Tibial nerve (tissue), 4 donors: ENCODE data around the gene C13orf46. TPM values are rescaled to one million over a fixed set of nuclear protein-coding genes. Genes with fewer than 3 reads are reported as not detected.

ENCODE experiments used
- DNase-seq, 2 donors: peaks; one replicate each; pipeline ENCODE4 v3.0.0-alpha.2; 2019; ENCODE audit warnings: low spot score in 2 of 2
- H3K27ac ChIP-seq, 4 donors: fragments of 200-600 bp; sonication (generic) in 3 of 4; one replicate each; pipeline ENCODE4 v1.5.1; 2017 to 2019; ENCODE audit warnings: mild to moderate bottlenecking in 1 of 4
- H3K27me3 ChIP-seq, 2 donors: fragments of 200-600 bp; sonication (generic) in 1 of 2; one replicate each; pipeline versions ENCODE4 v1.5.1 to v1.6.0; 2017 to 2019
- H3K36me3 ChIP-seq, 3 donors: fragments of 200-600 bp; sonication (generic); one replicate each; pipeline ENCODE4 v1.5.1; 2018 to 2019
- H3K4me1 ChIP-seq, 4 donors: fragments of 200-600 bp; sonication (generic) in 3 of 4; one replicate each; pipeline ENCODE4 v1.5.1; 2017 to 2019
- H3K4me3 ChIP-seq, 4 donors: fragments of 200-600 bp; sonication (generic) in 3 of 4; one replicate each; pipeline ENCODE4 v1.5.1; 2017 to 2019; ENCODE audit warnings: mild to moderate bottlenecking in 1 of 4, moderate library complexity in 1 of 4
- H3K9me3 ChIP-seq, 4 donors: fragments of 200-600 bp; sonication (generic) in 3 of 4; one replicate each; pipeline ENCODE4 v1.5.1; 2017 to 2019
- EP300 ChIP-seq, 2 donors: sonication (generic); formaldehyde crosslinking; IDR thresholded peaks; one replicate each; pipeline ENCODE4 v1.6.1; 2017; ENCODE audit warnings: antibody characterized with exemption in 2 of 2, mild to moderate bottlenecking in 1 of 2
- POLR2A ChIP-seq, 2 donors: fragments of 450-650 bp; IDR thresholded peaks; one replicate each; pipeline ENCODE4 v1.6.1; 2017; ENCODE audit warnings: antibody characterized with exemption in 2 of 2, mild to moderate bottlenecking in 2 of 2, moderate library complexity in 2 of 2
- WGBS, 2 donors: methylation state at CpG; one replicate each; pipeline ENCODE4 v1.1.5; 2018; 5-methylcytosine and 5-hydroxymethylcytosine counted together
- total RNA-seq, 4 donors: library from RNA; depleted of rRNA; stranded (reverse); fragments of >200 nt; gene quantifications; one replicate each; pipeline ENCODE4 v1.1.0, GENCODE V29; 2016
- TF ChIP-seq, protein P1 (sequence below), 5 experiments: fragments of 200-600 bp in 3 of 5; fragments of 450-650 bp in 2 of 5; sonication (generic) in 3 of 5; IDR thresholded peaks; one replicate each; pipeline ENCODE4 v1.5.1; 2016 to 2019; ENCODE audit warnings: antibody characterized with exemption in 5 of 5, mild to moderate bottlenecking in 3 of 5, moderate library complexity in 2 of 5

Gene C13orf46
- total RNA-seq, 4 donors from 2014 or later: 3.3 to 17.7 (median 4.1) TPM

DNA sequence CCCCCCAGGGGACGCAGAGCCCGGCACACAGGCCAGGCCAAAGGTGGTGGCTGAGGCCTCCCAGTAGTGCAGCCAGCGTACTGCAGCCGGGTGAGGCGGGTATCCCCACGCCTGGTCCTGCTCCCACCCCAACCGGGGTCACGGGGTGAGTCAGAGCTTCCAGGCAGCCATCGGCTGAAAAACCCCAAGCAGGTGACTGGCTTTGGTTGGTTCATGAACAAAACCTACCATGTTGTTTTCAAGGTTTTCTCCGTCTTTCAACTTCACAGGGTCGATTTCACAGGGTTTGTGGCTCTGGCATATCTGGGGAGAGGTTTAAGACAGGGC lies 42.1 kb upstream of the C13orf46 start:
- Histone ChIP-seq H3K4me1 (peaks cover 0 to 11% (median 0%) of the 10 kb centered on the region in 4 donors), H3K36me3 (peaks cover 9 to 88% (median 13%) of the 10 kb centered on the region in 3 donors), H3K27me3 (no peaks in the 10 kb centered on the region), H3K9me3 (no peaks in the 10 kb centered on the region), H3K27ac (peak overlapping the region in 2 of 4 donors; percentile 59 to 63), H3K4me3 (no peak overlapping the region)
- 84 to 92% methylated on average over 8 to 11 of the region's 11 CpGs for WGBS, 2 donors
- TF ChIP-seq, protein P1, sequence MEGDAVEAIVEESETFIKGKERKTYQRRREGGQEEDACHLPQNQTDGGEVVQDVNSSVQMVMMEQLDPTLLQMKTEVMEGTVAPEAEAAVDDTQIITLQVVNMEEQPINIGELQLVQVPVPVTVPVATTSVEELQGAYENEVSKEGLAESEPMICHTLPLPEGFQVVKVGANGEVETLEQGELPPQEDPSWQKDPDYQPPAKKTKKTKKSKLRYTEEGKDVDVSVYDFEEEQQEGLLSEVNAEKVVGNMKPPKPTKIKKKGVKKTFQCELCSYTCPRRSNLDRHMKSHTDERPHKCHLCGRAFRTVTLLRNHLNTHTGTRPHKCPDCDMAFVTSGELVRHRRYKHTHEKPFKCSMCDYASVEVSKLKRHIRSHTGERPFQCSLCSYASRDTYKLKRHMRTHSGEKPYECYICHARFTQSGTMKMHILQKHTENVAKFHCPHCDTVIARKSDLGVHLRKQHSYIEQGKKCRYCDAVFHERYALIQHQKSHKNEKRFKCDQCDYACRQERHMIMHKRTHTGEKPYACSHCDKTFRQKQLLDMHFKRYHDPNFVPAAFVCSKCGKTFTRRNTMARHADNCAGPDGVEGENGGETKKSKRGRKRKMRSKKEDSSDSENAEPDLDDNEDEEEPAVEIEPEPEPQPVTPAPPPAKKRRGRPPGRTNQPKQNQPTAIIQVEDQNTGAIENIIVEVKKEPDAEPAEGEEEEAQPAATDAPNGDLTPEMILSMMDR (IDR thresholded peaks at IDR 0.05): no peak
- no peak for TF ChIP-seq EP300 (IDR thresholded peaks at IDR 0.05)
- TF ChIP-seq POLR2A (IDR thresholded peaks at IDR 0.05): no peak
- no peak for DNase-seq

- Histone ChIP-seq H3K4me1 (peaks cover 0 to 11% (median 0%) of the 10 kb centered on the region in 4 donors), H3K36me3 (peaks cover 9 to 88% (median 11%) of the 10 kb centered on the region in 3 donors), H3K27me3 (no peaks in the 10 kb centered on the region), H3K9me3 (no peaks in the 10 kb centered on the region), H3K4me3 (no peak overlapping the region), H3K27ac (peak overlapping the region in 2 of 4 donors; percentile 63 to 73)
- peak; percentile 60 to 63 for DNase-seq
- TF ChIP-seq POLR2A (IDR thresholded peaks at IDR 0.05): no peak
- peak in 1 of 2 donors; percentile 68 for TF ChIP-seq EP300 (IDR thresholded peaks at IDR 0.05)
- 82 to 88% methylated on average over 31 to 40 of the region's 40 CpGs for WGBS, 2 donors
These were observed 41.5 kb upstream of the C13orf46 start for GRCh38 chr13:114015111-114015968.

GRCh38 chr13:114013952-114014629 lies 40.2 kb upstream of the C13orf46 start:
- no peaks in the 10 kb centered on the region for H3K27me3 ChIP-seq
- peaks cover 0 to 11% (median 0%) of the 10 kb centered on the region in 4 donors for H3K4me1 ChIP-seq
- no peak overlapping the region for H3K4me3 ChIP-seq
- WGBS, 2 donors: 94 to 95% methylated on average over 22 of the region's 22 CpGs
- peaks cover 9 to 92% (median 19%) of the 10 kb centered on the region in 3 donors for H3K36me3 ChIP-seq
- peak overlapping the region in 2 of 4 donors; percentile 63 to 73 for H3K27ac ChIP-seq
- DNase-seq: no peak
- TF ChIP-seq POLR2A (IDR thresholded peaks at IDR 0.05) (no peak), EP300 (IDR thresholded peaks at IDR 0.05) (no peak)
- TF ChIP-seq, protein P1 (IDR thresholded peaks at IDR 0.05): no peak
- no peaks in the 10 kb centered on the region for H3K9me3 ChIP-seq

DNA sequence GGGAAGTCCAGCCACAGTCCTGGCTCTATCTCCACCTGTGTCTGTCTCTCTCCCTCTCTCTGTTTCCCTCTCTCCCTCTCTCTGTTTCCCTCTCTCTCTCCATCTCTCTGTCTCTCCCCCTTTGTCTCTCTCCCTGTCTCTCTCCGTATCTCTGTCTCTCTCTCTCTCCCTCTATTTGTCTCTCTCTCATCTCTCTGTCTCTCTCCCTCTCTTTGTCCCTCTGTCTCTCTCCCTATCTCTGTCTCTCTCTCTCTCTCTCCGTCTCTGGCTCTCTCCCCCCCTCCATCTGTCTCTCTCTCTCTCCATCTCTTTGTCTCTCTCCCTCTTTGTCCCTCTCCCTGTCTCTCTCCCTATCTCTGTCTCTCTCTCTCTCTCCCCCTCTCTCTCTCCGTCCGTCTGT lies 39.5 kb upstream of the C13orf46 start:
- WGBS, 2 donors: 71 to 75% methylated on average over 4 of the region's 4 CpGs
- peaks cover 9 to 88% (median 21%) of the 10 kb centered on the region in 3 donors for H3K36me3 ChIP-seq
- no peak overlapping the region for H3K4me3 ChIP-seq
- H3K9me3 ChIP-seq: no peaks in the 10 kb centered on the region
- peaks cover 0 to 11% (median 0%) of the 10 kb centered on the region in 4 donors for H3K4me1 ChIP-seq
- TF ChIP-seq POLR2A (IDR thresholded peaks at IDR 0.05) (no peak), EP300 (IDR thresholded peaks at IDR 0.05) (no peak)
- TF ChIP-seq, protein P1 (IDR thresholded peaks at IDR 0.05): no peak
- H3K27me3 ChIP-seq: no peaks in the 10 kb centered on the region
- peak overlapping the region in 1 of 4 donors; percentile 20 for H3K27ac ChIP-seq
- DNase-seq: no peak

DNA sequence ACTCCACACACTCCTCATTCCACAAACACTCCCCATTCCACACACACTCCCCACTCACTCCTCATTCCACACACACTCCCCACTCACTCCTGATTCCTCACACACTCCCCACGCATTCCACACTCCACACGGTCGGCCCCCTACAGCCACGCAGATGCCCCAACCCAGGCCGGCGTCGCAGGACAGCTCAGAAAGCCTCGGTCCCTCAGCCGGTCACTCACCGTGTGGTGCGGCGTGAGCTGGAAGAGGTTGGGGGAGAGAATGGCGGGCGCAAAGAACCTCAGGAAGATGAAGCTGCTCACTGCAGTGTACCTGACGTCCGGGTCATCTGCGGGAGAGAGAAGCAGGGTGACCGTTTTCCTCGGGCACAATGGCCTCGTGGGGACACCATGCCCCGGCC lies 39.0 kb upstream of the C13orf46 start:
- Histone ChIP-seq H3K27ac (peak overlapping the region in 1 of 4 donors; percentile 20), H3K36me3 (peaks cover 9 to 84% (median 17%) of the 10 kb centered on the region in 3 donors), H3K4me1 (peaks cover 0 to 11% (median 0%) of the 10 kb centered on the region in 4 donors), H3K27me3 (no peaks in the 10 kb centered on the region), H3K4me3 (no peak overlapping the region), H3K9me3 (no peaks in the 10 kb centered on the region)
- DNase-seq: no peak
- 89 to 91% methylated on average over 21 of the region's 21 CpGs for WGBS, 2 donors
- no peak for TF ChIP-seq POLR2A (IDR thresholded peaks at IDR 0.05)
- no peak for TF ChIP-seq EP300 (IDR thresholded peaks at IDR 0.05)
- TF ChIP-seq, protein P1 (IDR thresholded peaks at IDR 0.05): no peak
